Measurements from ENCODE around the gene ERF. TPM values are rescaled to one million over a fixed set of nuclear protein-coding genes. Genes with fewer than 3 reads are reported as not detected.

The ERF gene
- total RNA-seq, 1 experiment from 2014 or later, result 100 TPM

DNA sequence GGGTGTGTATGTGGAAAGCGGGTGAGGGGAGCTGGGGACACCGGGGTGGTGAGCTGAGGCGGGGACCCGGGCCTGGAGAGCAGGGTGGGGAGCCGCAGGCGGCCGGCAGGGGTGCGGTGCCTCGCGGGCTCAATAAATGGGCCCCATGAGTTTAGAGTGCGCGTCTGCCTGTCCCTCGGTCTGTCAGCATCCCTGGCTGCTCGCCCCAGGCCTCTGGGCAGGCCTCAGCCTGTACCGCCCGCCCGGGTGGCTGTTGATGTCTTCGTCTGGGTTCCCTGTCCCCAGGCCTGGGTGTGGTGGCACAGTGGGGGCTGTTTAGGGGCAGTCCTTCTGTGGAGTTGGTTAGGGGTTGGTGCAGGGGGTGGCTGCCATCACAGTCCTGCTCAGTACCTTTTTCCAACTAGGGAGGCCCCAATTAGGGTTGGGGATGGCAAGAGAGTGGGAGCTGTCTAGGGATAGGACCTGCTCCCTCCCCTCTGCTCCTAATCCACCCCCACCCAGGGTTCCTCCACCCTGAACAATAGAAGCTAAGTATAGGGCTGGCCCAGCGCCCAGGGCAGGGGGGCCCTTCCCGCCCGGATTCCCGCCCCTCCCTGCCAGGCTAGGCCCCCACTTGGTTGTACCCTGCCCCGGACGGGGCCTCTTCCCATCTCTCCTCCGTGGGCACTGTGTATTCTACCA, 26.4 kb upstream of the ERF start:
- intact Hi-C loops (cut with micrococcal nuclease; ENCODE audit: unreplicated experiment), result loop anchor here (10.0 kb wide), 1 partner anchor 156 kb away; no protein-coding TSS in a partner anchor
- CTCF ChIA-PET, result interaction anchor here (3.0 kb wide), 1 partner anchor 37 kb away, joined by 25 read pairs; no protein-coding TSS in a partner anchor
- peaks cover 51% of the 10 kb centered on the region for H3K36me3 Mint-ChIP-seq (ENCODE audit: insufficient read depth, unreplicated experiment)
- H3K4me1 Mint-ChIP-seq (ENCODE audit: low read depth, unreplicated experiment), result peaks cover 34% of the 10 kb centered on the region
- DNase-seq, result peak; percentile 41
- no TSS peak for BruUV-seq (replicated peaks)
- no peaks in the 10 kb centered on the region for H3K27me3 Mint-ChIP-seq (ENCODE audit: unreplicated experiment)
- TF ChIP-seq, protein P1, sequence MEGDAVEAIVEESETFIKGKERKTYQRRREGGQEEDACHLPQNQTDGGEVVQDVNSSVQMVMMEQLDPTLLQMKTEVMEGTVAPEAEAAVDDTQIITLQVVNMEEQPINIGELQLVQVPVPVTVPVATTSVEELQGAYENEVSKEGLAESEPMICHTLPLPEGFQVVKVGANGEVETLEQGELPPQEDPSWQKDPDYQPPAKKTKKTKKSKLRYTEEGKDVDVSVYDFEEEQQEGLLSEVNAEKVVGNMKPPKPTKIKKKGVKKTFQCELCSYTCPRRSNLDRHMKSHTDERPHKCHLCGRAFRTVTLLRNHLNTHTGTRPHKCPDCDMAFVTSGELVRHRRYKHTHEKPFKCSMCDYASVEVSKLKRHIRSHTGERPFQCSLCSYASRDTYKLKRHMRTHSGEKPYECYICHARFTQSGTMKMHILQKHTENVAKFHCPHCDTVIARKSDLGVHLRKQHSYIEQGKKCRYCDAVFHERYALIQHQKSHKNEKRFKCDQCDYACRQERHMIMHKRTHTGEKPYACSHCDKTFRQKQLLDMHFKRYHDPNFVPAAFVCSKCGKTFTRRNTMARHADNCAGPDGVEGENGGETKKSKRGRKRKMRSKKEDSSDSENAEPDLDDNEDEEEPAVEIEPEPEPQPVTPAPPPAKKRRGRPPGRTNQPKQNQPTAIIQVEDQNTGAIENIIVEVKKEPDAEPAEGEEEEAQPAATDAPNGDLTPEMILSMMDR (IDR thresholded peaks at IDR 0.05; ENCODE audit: unreplicated experiment), result no peak
- H3K27ac Mint-ChIP-seq (ENCODE audit: unreplicated experiment), result peak overlapping the region; percentile 53
- H3K4me3 Mint-ChIP-seq (ENCODE audit: low read depth, unreplicated experiment), result no peak overlapping the region
- H3K9me3 Mint-ChIP-seq (ENCODE audit: low read depth, unreplicated experiment), result no peaks in the 10 kb centered on the region

DNA sequence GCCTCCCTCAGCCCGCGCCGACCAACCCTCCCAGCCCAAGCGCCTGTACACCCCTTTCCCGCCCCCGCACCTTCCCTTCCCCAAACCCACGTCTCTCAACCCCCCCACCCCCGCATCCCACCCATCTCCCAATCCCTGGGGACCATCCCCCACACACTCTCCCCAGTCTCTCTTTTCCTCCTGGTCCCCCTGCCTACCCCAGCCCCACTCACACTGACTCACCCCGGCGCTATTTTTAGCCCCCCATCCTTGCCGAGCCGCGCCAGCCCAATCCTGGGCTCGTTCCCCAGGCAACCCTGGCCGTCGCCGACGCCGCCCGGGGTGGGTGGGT, 25.9 kb upstream of the ERF start:
- no TSS peak for BruUV-seq (replicated peaks)
- DNase-seq, result no peak

DNA sequence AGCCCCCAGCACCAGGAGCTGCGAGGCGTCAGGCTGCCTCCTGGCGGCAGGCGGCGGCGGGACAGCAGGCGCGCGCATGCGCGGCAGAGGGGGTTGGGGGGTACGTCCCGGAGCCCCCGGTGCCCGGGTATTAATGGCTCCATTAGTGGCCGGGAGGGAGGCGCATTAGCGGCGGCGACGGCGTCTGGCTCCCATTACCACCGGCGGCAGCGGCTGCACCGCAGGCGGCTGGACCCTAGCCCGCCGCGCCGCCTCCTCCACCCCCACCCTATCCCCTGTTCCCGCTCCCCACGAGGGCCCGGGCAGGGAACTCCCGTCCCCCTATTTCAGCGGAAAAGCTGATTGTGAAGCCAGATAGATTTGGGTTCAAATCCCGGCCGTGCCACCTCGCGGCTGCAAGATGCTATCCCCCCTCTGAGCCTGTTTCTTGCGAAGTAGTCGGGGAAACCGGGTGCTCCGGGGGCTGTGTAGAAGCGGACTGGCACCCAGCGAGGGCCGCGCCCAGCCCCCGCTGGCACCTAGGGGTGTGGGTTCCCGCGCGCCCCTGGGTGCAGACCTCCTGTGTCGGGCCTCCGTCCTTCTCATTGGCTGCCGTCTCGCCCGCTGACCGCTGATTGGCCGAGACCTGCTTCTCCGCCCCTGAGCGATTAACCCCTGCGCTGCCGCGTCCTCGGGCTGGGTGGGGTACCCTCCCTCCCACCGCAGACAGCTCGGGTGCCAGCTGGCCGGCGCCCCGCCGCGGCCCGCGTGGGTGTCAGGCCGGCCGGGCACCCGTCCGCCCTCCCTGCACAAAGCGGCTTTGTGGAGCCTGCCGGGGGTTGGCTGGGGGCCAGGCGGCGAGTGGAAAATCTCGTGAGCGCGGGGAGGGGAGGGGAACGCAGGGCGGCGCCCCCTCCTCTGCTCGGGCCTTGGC, 25.2 kb upstream of the ERF start:
- CTCF ChIA-PET, result interaction anchor here (0.6 to 3.0 kb wide), 7 partner anchors 11 to 289 kb away, joined by 3 to 25 read pairs (median 6); partner anchors contain the start of genes CIC, PAFAH1B3 and PRR19
- H3K36me3 Mint-ChIP-seq (ENCODE audit: insufficient read depth, unreplicated experiment), result peaks cover 40% of the 10 kb centered on the region
- H3K4me1 Mint-ChIP-seq (ENCODE audit: low read depth, unreplicated experiment), result peaks cover 37% of the 10 kb centered on the region
- no peaks in the 10 kb centered on the region for H3K9me3 Mint-ChIP-seq (ENCODE audit: low read depth, unreplicated experiment)
- H3K4me3 Mint-ChIP-seq (ENCODE audit: low read depth, unreplicated experiment), result no peak overlapping the region
- TF ChIP-seq, protein P1 (IDR thresholded peaks at IDR 0.05; ENCODE audit: unreplicated experiment), result peak; percentile 96
- intact Hi-C loops (cut with micrococcal nuclease; ENCODE audit: unreplicated experiment), result loop anchor here (1.0 to 10.0 kb wide), 2 partner anchors 37 to 155 kb away; no protein-coding TSS in a partner anchor
- no peaks in the 10 kb centered on the region for H3K27me3 Mint-ChIP-seq (ENCODE audit: unreplicated experiment)
- DNase-seq, result peak; percentile 94
- TSS peak; percentile 54 for BruUV-seq (replicated peaks)
- H3K27ac Mint-ChIP-seq (ENCODE audit: unreplicated experiment), result peak overlapping the region; percentile 90

More for the DNA sequence above, 25.9 kb upstream of the ERF start:
- CTCF ChIA-PET, result interaction anchor here (3.0 kb wide), 1 partner anchor 37 kb away, joined by 25 read pairs; no protein-coding TSS in a partner anchor
- Mint-ChIP-seq H3K9me3 (ENCODE audit: low read depth, unreplicated experiment) (no peaks in the 10 kb centered on the region), H3K27ac (ENCODE audit: unreplicated experiment) (no peak overlapping the region), H3K4me1 (ENCODE audit: low read depth, unreplicated experiment) (peaks cover 39% of the 10 kb centered on the region), H3K27me3 (ENCODE audit: unreplicated experiment) (no peaks in the 10 kb centered on the region), H3K36me3 (ENCODE audit: insufficient read depth, unreplicated experiment) (peaks cover 46% of the 10 kb centered on the region), H3K4me3 (ENCODE audit: low read depth, unreplicated experiment) (no peak overlapping the region)
- intact Hi-C loops (cut with micrococcal nuclease; ENCODE audit: unreplicated experiment), result loop anchor here (1.0 to 10.0 kb wide), 2 partner anchors 37 to 156 kb away; no protein-coding TSS in a partner anchor
- TF ChIP-seq, protein P1 (IDR thresholded peaks at IDR 0.05; ENCODE audit: unreplicated experiment), result no peak

DNA sequence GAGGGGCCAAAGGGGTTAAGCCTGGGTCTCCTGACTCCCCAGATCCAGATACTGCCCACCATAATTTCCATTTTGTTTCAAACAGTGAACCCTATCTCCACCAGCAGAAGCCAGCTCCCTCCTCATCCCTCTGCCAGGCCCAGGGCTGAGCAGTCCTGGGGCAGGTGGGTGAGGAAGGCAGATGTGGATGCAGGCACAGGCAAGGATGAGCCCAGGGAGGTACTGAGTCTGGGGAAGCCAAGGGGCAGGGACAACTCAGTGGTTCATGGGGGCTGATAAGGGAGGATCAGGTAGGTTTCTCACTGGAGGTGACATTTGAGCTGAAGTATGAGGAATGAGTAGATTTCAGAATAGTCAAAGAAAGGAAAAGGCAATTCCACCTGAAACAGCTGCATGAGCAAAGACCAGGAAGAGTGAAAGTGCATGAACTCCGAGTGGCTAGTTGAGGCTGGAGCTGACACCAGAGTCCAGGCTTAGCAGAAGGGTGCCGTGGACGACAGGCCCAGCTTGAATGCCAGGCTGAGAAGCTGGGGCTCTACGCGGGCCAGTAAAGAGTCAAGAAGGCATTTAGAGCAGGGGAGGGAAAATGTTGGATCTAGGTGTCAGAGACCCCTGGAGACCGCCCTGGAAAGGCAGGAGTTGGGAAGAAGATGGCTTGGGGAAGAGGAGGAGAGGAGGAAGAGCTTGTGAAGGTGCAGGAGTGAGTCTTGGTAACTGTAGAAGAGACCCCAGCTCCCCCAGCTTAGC, 24.4 kb upstream of the ERF start:
- no TSS peak for BruUV-seq (replicated peaks)
- H3K27me3 Mint-ChIP-seq (ENCODE audit: unreplicated experiment), result no peaks in the 10 kb centered on the region
- peaks cover 29% of the 10 kb centered on the region for H3K4me1 Mint-ChIP-seq (ENCODE audit: low read depth, unreplicated experiment)
- TF ChIP-seq, protein P1 (IDR thresholded peaks at IDR 0.05; ENCODE audit: unreplicated experiment), result no peak
- peaks cover 32% of the 10 kb centered on the region for H3K36me3 Mint-ChIP-seq (ENCODE audit: insufficient read depth, unreplicated experiment)
- H3K9me3 Mint-ChIP-seq (ENCODE audit: low read depth, unreplicated experiment), result no peaks in the 10 kb centered on the region
- no peak overlapping the region for H3K4me3 Mint-ChIP-seq (ENCODE audit: low read depth, unreplicated experiment)
- no peak for DNase-seq
- intact Hi-C loops (cut with micrococcal nuclease; ENCODE audit: unreplicated experiment), result no loop called here
- CTCF ChIA-PET, result interaction anchor here (0.6 to 3.0 kb wide), 5 partner anchors 10 to 37 kb away, joined by 3 to 25 read pairs (median 7); partner anchors contain the start of genes CIC, PAFAH1B3 and PRR19
- H3K27ac Mint-ChIP-seq (ENCODE audit: unreplicated experiment), result peak overlapping the region; percentile 90
